Keratinocyte (primary cell): ENCODE results near the gene SMCO2. TPM values are rescaled to one million over a fixed set of nuclear protein-coding genes. Genes with fewer than 3 reads are reported as not detected.

Experiments used
- DNase-seq: peaks from one replicate; pipeline ENCODE4 v3.0.0-alpha.2; 2011; ENCODE audit warnings: low read depth, missing footprints, low spot score
- FAIRE-seq: peaks from 2 replicates; lab custom pipeline; 2011; peaks lifted over from hg19 to GRCh38; lab: Jason Lieb, UNC
- H2AFZ ChIP-seq: 2 replicates; pipeline ENCODE4 v1.6.0; 2012; ENCODE audit warnings: low read length, control low read depth, inconsistent platforms; ENCODE audit not compliant: control insufficient read depth
- H3K27ac ChIP-seq: 2 replicates; pipeline ENCODE4 v1.5.1; 2011; ENCODE audit warnings: low read length; ENCODE audit not compliant: control insufficient read depth, insufficient read depth
- H3K27me3 ChIP-seq: 3 replicates; pipeline ENCODE4 v1.6.0; 2011; ENCODE audit warnings: low read length; ENCODE audit not compliant: control insufficient read depth, insufficient read depth; ENCODE audit errors: extremely low read depth
- H3K36me3 ChIP-seq, 2 experiments: 2 replicates in 1 of 2; 3 replicates in 1 of 2; pipeline ENCODE4 v1.5.1; 2011; ENCODE audit warnings: low read length in 2 of 2, mild to moderate bottlenecking in 1 of 2; ENCODE audit not compliant: control insufficient read depth in 2 of 2, insufficient read depth in 2 of 2; ENCODE audit errors: extremely low read depth in 1 of 2
- H3K4me1 ChIP-seq: 3 replicates; pipeline ENCODE4 v1.5.1; 2011; ENCODE audit warnings: low read length; ENCODE audit not compliant: control insufficient read depth, insufficient read depth; ENCODE audit errors: extremely low read depth
- H3K4me2 ChIP-seq: 3 replicates; pipeline ENCODE4 v1.6.0; 2011; ENCODE audit warnings: low read depth, low read length; ENCODE audit not compliant: control insufficient read depth, insufficient read depth; ENCODE audit errors: extremely low read depth
- H3K4me3 ChIP-seq, 3 experiments: fragments of 200-600 bp in 1 of 3; sonication (generic) in 1 of 3; 2 replicates in 2 of 3; 3 replicates in 1 of 3; pipeline ENCODE4 v1.5.1; 2011 to 2016; ENCODE audit warnings: low read length in 3 of 3, mild to moderate bottlenecking in 3 of 3, control low read depth in 2 of 3, inconsistent platforms in 1 of 3, low read depth in 1 of 3, mixed read lengths in 1 of 3, mixed run types in 1 of 3, moderate library complexity in 1 of 3; ENCODE audit not compliant: control insufficient read depth in 2 of 3, insufficient read depth in 2 of 3; ENCODE audit errors: extremely low read depth in 1 of 3
- H3K79me2 ChIP-seq: 2 replicates; pipeline ENCODE4 v1.6.0; 2012; ENCODE audit warnings: low read length; ENCODE audit not compliant: control insufficient read depth, insufficient read depth
- H3K9ac ChIP-seq: 3 replicates; pipeline ENCODE4 v1.6.0; 2011; ENCODE audit warnings: low read length; ENCODE audit not compliant: control insufficient read depth, insufficient read depth; ENCODE audit errors: extremely low read depth
- H3K9me1 ChIP-seq: 3 replicates; pipeline ENCODE4 v1.6.0; 2011; ENCODE audit warnings: low read length; ENCODE audit not compliant: control insufficient read depth, insufficient read depth; ENCODE audit errors: extremely low read depth
- H3K9me3 ChIP-seq: 2 replicates; pipeline ENCODE4 v1.5.1; 2012; ENCODE audit warnings: low read depth, low read length; ENCODE audit not compliant: control insufficient read depth
- H4K20me1 ChIP-seq: 3 replicates; pipeline ENCODE4 v1.6.0; 2011; ENCODE audit warnings: low read length; ENCODE audit not compliant: control insufficient read depth, insufficient read depth; ENCODE audit errors: extremely low read depth
- EZH2 ChIP-seq: IDR thresholded peaks from one replicate; pipeline ENCODE4 v1.6.1; 2012; ENCODE audit warnings: inconsistent platforms, mild to moderate bottlenecking, low read length, moderate library complexity
- dilution Hi-C: fragments of 300-500 bp; cut with MboI; formaldehyde crosslinking; loops from one replicate; pipeline ENCODE4 v1.7.0; 2020; ENCODE audit warnings: low sequenced_read_pairs; ENCODE audit not compliant: extremely low pct_ligation_motif_present
- polyA plus RNA-seq, 5 experiments: library from polyadenylated mRNA; depleted of rRNA in 3 of 5; stranded (reverse) in 3 of 5; stranded (forward) in 1 of 5; unstranded in 1 of 5; fragments of >200 nt; gene quantifications; 1 replicate in 1 of 5; 2 replicates in 3 of 5; 3 replicates in 1 of 5; pipeline versions ENCODE4 v1.2.1 to v1.2.3, GENCODE V29; 2011 to 2012; ENCODE audit warnings: missing spikeins in 2 of 5, low read depth in 1 of 5, low replicate concordance in 1 of 5
- TF ChIP-seq, protein P1 (sequence below), 3 experiments: IDR thresholded peaks in 1 of 3; conservative IDR thresholded peaks in 1 of 3; optimal IDR thresholded peaks in 1 of 3; 2 replicates in 2 of 3; 3 replicates in 1 of 3; pipeline versions ENCODE3 to v1.5.1; 2011; ENCODE audit warnings: low read length in 3 of 3, mild to moderate bottlenecking in 3 of 3, moderate library complexity in 2 of 3, control low read depth in 1 of 3, inconsistent platforms in 1 of 3; ENCODE audit not compliant: insufficient read depth in 2 of 3; ENCODE audit errors: extremely low read depth in 1 of 3

The SMCO2 gene
- polyA plus RNA-seq, 1 donor (not counting 4 experiments of a cell fraction or from before 2014, with no cell fraction given) = 0.49 TPM

DNA sequence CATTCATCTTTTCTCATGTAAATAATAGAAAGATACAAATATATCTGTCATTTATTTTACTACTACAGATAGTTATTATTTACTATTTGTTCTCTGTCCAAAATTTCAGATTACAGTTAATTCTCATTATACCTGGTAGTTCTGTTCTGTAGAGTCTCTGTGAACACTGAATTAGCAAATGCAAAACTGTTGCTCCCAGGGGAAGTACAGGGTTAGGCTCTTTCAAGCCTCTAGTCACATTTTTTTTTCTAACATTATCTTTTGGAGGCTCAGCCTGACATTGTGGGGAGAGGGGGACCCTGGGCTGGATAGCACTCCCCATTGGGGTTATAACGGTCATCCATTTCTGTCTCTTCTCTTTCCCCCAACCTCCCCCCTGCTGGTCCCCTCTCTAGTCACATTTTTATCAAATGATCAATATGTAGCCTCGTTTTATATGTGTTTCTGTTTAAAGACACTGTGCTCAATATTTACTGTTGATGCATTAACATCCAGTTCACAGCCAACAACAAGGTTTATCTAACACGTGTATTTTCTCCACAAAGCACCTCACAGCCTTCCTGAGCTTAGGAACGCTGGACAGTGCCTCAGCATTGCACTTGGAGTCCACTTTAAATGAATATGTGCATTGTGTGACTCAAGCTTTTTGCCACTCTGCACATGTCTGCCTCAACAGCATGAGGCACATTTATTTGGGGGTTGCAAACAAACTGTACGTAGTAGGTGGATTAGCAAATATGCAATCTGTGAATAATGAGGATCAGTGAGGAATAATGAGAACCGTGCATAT is 4.7 kb downstream of the SMCO2 start:
- no peak overlapping the region for H3K9ac ChIP-seq
- H4K20me1 ChIP-seq = no peaks in the 10 kb centered on the region
- FAIRE-seq (no peak), DNase-seq (no peak)
- no peak overlapping the region for H2AFZ ChIP-seq
- H3K27me3 ChIP-seq = no peaks in the 10 kb centered on the region
- no peaks in the 10 kb centered on the region for H3K9me3 ChIP-seq
- no peak overlapping the region for H3K4me2 ChIP-seq
- no peaks in the 10 kb centered on the region for H3K79me2 ChIP-seq
- no peak overlapping the region for H3K4me3 ChIP-seq
- no peaks in the 10 kb centered on the region for H3K36me3 ChIP-seq
- no peak for TF ChIP-seq EZH2
- H3K27ac ChIP-seq = no peak overlapping the region
- H3K9me1 ChIP-seq = no peaks in the 10 kb centered on the region
- H3K4me1 ChIP-seq = no peaks in the 10 kb centered on the region
- dilution Hi-C loops = no loop called here

DNA sequence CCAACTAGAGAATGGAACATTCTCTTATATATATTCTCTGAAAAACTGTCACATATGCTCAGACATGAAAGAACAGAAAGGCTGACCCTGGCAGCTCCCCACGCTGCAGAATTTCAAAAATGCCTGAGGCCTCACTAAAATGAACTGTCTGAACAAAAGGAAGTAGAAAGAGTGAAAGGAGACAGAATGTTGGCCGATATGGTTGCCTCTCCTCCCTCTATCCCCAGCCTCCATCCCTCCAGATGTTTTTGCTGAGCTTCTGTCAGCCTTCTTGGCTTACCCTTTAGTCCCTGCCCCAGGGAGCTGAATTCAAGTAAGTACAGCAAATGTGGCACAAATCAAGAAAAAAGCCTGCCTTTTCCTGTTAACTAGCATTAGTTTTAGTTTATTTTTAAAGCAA is 6.9 kb downstream of the SMCO2 start:
- no peaks in the 10 kb centered on the region for H3K27me3 ChIP-seq
- no peaks in the 10 kb centered on the region for H3K4me1 ChIP-seq
- no peaks in the 10 kb centered on the region for H4K20me1 ChIP-seq
- no peaks in the 10 kb centered on the region for H3K36me3 ChIP-seq
- dilution Hi-C loops = no loop called here
- H2AFZ ChIP-seq = no peak overlapping the region
- H3K4me2 ChIP-seq = no peak overlapping the region
- no peaks in the 10 kb centered on the region for H3K79me2 ChIP-seq
- H3K9me3 ChIP-seq = no peaks in the 10 kb centered on the region
- H3K27ac ChIP-seq = no peak overlapping the region
- H3K9me1 ChIP-seq = no peaks in the 10 kb centered on the region
- no peak overlapping the region for H3K9ac ChIP-seq
- no peak for FAIRE-seq
- no peak for DNase-seq
- no peak for TF ChIP-seq EZH2
- TF ChIP-seq, protein P1, sequence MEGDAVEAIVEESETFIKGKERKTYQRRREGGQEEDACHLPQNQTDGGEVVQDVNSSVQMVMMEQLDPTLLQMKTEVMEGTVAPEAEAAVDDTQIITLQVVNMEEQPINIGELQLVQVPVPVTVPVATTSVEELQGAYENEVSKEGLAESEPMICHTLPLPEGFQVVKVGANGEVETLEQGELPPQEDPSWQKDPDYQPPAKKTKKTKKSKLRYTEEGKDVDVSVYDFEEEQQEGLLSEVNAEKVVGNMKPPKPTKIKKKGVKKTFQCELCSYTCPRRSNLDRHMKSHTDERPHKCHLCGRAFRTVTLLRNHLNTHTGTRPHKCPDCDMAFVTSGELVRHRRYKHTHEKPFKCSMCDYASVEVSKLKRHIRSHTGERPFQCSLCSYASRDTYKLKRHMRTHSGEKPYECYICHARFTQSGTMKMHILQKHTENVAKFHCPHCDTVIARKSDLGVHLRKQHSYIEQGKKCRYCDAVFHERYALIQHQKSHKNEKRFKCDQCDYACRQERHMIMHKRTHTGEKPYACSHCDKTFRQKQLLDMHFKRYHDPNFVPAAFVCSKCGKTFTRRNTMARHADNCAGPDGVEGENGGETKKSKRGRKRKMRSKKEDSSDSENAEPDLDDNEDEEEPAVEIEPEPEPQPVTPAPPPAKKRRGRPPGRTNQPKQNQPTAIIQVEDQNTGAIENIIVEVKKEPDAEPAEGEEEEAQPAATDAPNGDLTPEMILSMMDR (optimal IDR thresholded peaks at IDR 0.05 in 1 of 3, IDR thresholded peaks at IDR 0.05 in 1 of 3, conservative IDR thresholded peaks at IDR 0.05 in 1 of 3; ENCODE audit: extremely low read depth in 1 of 3, insufficient read depth in 2 of 3, low read length in 3 of 3) = no peak
- no peak overlapping the region for H3K4me3 ChIP-seq

DNA sequence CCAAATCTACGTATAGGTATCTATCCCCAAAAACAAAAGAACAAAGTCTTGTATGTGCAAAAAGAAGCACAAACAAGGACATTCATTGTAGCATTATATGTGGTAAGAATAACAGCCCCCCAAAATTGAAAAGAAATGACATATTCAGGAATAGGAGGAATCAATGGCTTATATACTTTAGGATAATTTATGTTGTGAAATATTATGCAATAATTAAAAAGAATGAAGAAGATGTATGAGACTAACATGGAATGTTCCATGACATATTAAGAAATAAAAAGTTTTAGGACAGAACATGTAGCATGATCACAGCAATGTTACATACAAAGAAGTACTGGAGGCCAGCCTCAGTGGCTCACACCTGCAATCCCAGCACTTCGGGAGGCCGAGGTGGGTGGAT is 9.1 kb downstream of the SMCO2 start:
- no peak overlapping the region for H3K27ac ChIP-seq
- H3K4me2 ChIP-seq = no peak overlapping the region
- H3K36me3 ChIP-seq = no peaks in the 10 kb centered on the region
- FAIRE-seq = no peak
- no peaks in the 10 kb centered on the region for H3K79me2 ChIP-seq
- H3K4me1 ChIP-seq = peaks cover 6% of the 10 kb centered on the region
- H3K9ac ChIP-seq = no peak overlapping the region
- no peaks in the 10 kb centered on the region for H3K27me3 ChIP-seq
- H2AFZ ChIP-seq = no peak overlapping the region
- no peak for DNase-seq
- TF ChIP-seq, protein P1 (optimal IDR thresholded peaks at IDR 0.05 in 1 of 3, IDR thresholded peaks at IDR 0.05 in 1 of 3, conservative IDR thresholded peaks at IDR 0.05 in 1 of 3; ENCODE audit: extremely low read depth in 1 of 3, insufficient read depth in 2 of 3, low read length in 3 of 3) = no peak
- no peak for TF ChIP-seq EZH2
- H3K4me3 ChIP-seq = no peak overlapping the region
- no peaks in the 10 kb centered on the region for H3K9me1 ChIP-seq
- dilution Hi-C loops = no loop called here
- no peaks in the 10 kb centered on the region for H3K9me3 ChIP-seq
- H4K20me1 ChIP-seq = no peaks in the 10 kb centered on the region
